AG04449 (cell line): ENCODE results near the gene MYO1E.

Experiments used
- CTCF ChIA-PET: fragments of 350-600 bp; formaldehyde crosslinking; extraction: SDS; loops from one replicate; lab custom pipeline; 2021; ENCODE audit warnings: antibody characterized with exemption; lab: Yijun Ruan, JAX
- POLR2A ChIA-PET: fragments of 400-600, 350-600 bp; formaldehyde crosslinking; extraction: SDS; loops from one replicate; lab custom pipeline; 2020; ENCODE audit warnings: antibody characterized with exemption, inconsistent platforms; lab: Yijun Ruan, JAX
- DNase-seq: peaks from one replicate; pipeline ENCODE4 v3.0.0-alpha.2; 2010; ENCODE audit warnings: low read depth, low spot score
- H3K4me3 ChIP-seq: 2 replicates; pipeline ENCODE4 v1.5.1; 2011; ENCODE audit warnings: low read depth, mild to moderate bottlenecking, control low read depth, low read length
- TF ChIP-seq, protein P1 (sequence below): IDR thresholded peaks from one replicate; pipeline ENCODE4 v1.5.1; 2011; ENCODE audit warnings: mild to moderate bottlenecking, moderate library complexity, low read length, control low read depth, inconsistent platforms; ENCODE audit not compliant: insufficient read depth; ENCODE audit errors: missing control alignments

Gene MYO1E

DNA sequence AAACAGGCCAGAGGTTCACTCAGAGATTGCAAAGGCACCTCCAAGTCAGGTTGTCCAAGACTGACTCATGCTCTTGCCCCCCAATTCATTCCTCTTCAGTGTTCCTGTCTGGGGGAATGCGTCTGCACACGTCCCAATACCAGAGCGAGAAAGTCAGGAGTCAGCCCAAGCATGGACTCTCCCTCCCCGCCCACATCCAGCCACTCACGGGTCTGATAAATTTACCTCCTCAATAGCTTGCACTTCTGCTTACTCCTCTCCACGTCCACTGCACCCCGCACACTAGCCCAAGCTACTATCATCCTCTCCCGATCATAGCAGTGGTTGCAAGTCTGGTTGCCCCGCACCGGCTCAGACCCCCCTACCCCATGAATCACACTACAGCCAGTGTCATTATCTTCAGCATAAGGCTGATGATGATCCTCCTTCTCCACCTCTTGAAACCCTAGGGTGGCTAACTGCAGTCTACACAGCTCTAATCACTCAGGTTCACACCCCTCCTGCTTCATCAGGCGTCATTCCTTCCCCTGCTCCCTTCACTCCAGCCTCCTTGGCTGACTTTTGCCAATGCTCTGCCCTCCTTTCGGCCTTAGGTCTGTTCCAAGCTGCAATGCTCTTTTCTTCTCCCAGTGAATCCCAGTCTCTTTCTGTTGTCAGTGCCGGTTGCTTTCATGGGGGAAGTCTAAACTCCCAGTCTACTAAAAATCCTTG lies 27.6 kb upstream of the MYO1E start:
- TF ChIP-seq, protein P1, sequence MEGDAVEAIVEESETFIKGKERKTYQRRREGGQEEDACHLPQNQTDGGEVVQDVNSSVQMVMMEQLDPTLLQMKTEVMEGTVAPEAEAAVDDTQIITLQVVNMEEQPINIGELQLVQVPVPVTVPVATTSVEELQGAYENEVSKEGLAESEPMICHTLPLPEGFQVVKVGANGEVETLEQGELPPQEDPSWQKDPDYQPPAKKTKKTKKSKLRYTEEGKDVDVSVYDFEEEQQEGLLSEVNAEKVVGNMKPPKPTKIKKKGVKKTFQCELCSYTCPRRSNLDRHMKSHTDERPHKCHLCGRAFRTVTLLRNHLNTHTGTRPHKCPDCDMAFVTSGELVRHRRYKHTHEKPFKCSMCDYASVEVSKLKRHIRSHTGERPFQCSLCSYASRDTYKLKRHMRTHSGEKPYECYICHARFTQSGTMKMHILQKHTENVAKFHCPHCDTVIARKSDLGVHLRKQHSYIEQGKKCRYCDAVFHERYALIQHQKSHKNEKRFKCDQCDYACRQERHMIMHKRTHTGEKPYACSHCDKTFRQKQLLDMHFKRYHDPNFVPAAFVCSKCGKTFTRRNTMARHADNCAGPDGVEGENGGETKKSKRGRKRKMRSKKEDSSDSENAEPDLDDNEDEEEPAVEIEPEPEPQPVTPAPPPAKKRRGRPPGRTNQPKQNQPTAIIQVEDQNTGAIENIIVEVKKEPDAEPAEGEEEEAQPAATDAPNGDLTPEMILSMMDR = no peak
- CTCF ChIA-PET = no interaction called here
- POLR2A ChIA-PET = no interaction called here
- H3K4me3 ChIP-seq = no peak overlapping the region
- DNase-seq = no peak

GRCh38 chr15:59399465-59400102 lies 26.9 kb upstream of the MYO1E start:
- CTCF ChIA-PET = no interaction called here
- POLR2A ChIA-PET = no interaction called here
- no peak overlapping the region for H3K4me3 ChIP-seq
- DNase-seq = no peak
- TF ChIP-seq, protein P1 = no peak

GRCh38 chr15:59398220-59398619 lies 25.5 kb upstream of the MYO1E start:
- ChIA-PET POLR2A (no interaction called here), CTCF (no interaction called here)
- TF ChIP-seq, protein P1 = no peak
- no peak overlapping the region for H3K4me3 ChIP-seq
- no peak for DNase-seq

- no peak for DNase-seq
- TF ChIP-seq, protein P1 = no peak
- ChIA-PET POLR2A (no interaction called here), CTCF (interaction anchor here (0.9 kb wide), 1 partner anchor 62 kb away, joined by 3 read pairs; no protein-coding TSS in a partner anchor)
- no peak overlapping the region for H3K4me3 ChIP-seq
Observed at GRCh38 chr15:59396679-59397078, 24.0 kb upstream of the MYO1E start.

- no peak overlapping the region for H3K4me3 ChIP-seq
- DNase-seq = no peak
- TF ChIP-seq, protein P1 = no peak
- CTCF ChIA-PET = interaction anchor here (0.9 kb wide), 1 partner anchor 62 kb away, joined by 3 read pairs; no protein-coding TSS in a partner anchor
- POLR2A ChIA-PET = no interaction called here
Observed at GRCh38 chr15:59396211-59396610, 23.5 kb upstream of the MYO1E start.

GRCh38 chr15:59394166-59394661 lies 21.5 kb upstream of the MYO1E start:
- ChIA-PET POLR2A (no interaction called here), CTCF (interaction anchor here (0.7 kb wide), 1 partner anchor 19 kb away, joined by 3 read pairs; no protein-coding TSS in a partner anchor)
- TF ChIP-seq, protein P1 = no peak
- no peak for DNase-seq
- H3K4me3 ChIP-seq = no peak overlapping the region
